ENCODE measurements around the gene CHCHD6.

DNA sequence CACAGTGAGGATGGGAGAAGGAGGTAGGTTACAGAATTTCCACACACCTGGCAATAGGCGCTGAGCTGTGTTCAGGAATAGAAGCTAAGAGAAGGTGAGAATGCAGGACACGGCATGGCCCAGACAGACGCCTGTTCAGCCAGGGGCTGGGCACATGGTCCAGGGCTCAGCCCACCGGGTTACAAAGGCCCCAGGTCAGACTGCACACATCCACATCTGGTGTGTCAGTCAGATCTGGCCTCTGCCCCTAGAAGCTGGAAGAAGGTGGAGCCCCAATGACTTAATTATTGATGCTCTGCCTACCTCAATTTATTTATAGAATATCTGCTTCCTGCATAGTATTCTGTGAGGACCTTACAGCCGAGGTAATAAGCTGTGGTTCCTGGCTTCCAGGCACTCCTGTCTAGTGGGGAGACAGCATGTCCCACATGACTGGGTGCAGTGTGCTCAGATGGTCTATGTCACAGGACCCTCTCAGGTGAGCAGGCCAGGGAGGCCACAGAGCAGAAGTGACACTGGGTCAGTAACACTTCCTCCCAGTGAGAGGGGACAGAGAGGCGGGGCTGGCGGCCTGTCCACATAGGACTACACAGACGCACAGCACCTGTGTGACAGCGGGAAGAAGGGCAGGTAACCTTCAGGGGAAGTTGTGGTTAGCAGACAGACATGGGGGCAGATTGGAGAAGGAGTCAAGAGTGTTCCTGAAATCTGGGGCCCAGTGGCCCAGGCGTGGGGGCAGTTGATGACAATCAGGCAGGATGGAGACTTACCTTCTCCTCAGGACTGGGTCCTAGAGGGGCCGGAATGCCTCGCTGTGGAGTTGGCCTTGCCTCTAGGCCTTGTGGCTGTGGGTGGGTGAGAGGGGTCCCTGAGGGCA, 240.3 kb downstream of the CHCHD6 start:
- no peak for TF ChIP-seq POLR2A (IDR thresholded peaks at IDR 0.05)
- TF ChIP-seq, protein P1, sequence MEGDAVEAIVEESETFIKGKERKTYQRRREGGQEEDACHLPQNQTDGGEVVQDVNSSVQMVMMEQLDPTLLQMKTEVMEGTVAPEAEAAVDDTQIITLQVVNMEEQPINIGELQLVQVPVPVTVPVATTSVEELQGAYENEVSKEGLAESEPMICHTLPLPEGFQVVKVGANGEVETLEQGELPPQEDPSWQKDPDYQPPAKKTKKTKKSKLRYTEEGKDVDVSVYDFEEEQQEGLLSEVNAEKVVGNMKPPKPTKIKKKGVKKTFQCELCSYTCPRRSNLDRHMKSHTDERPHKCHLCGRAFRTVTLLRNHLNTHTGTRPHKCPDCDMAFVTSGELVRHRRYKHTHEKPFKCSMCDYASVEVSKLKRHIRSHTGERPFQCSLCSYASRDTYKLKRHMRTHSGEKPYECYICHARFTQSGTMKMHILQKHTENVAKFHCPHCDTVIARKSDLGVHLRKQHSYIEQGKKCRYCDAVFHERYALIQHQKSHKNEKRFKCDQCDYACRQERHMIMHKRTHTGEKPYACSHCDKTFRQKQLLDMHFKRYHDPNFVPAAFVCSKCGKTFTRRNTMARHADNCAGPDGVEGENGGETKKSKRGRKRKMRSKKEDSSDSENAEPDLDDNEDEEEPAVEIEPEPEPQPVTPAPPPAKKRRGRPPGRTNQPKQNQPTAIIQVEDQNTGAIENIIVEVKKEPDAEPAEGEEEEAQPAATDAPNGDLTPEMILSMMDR (IDR thresholded peaks at IDR 0.05), result no peak
